ENCODE measurements around the gene KCNMB2. TPM values are rescaled to one million over a fixed set of nuclear protein-coding genes. Genes with fewer than 3 reads are reported as not detected.

The KCNMB2 gene
- total RNA-seq, 1 experiment from 2014 or later, result not detected

DNA sequence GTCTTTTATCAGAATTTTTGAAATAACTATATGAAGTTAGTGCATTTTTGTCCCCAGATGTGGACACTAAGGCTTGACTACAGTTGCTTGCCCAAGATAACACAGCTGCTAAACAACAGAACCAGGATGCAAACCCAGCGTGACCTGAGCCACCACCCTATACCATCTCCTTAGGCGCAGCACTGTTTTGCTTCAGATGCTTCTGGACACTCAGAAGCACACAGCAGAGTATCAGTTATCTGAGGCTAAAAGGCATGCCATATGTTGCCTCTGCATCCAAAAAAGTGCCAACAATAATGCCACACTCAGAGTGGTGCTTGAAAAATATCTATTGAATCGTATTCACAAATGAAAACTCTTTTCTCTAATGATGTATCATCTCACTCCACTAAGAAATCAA, 24.5 kb downstream of the KCNMB2 start (continued):
- TF ChIP-seq, protein P1, sequence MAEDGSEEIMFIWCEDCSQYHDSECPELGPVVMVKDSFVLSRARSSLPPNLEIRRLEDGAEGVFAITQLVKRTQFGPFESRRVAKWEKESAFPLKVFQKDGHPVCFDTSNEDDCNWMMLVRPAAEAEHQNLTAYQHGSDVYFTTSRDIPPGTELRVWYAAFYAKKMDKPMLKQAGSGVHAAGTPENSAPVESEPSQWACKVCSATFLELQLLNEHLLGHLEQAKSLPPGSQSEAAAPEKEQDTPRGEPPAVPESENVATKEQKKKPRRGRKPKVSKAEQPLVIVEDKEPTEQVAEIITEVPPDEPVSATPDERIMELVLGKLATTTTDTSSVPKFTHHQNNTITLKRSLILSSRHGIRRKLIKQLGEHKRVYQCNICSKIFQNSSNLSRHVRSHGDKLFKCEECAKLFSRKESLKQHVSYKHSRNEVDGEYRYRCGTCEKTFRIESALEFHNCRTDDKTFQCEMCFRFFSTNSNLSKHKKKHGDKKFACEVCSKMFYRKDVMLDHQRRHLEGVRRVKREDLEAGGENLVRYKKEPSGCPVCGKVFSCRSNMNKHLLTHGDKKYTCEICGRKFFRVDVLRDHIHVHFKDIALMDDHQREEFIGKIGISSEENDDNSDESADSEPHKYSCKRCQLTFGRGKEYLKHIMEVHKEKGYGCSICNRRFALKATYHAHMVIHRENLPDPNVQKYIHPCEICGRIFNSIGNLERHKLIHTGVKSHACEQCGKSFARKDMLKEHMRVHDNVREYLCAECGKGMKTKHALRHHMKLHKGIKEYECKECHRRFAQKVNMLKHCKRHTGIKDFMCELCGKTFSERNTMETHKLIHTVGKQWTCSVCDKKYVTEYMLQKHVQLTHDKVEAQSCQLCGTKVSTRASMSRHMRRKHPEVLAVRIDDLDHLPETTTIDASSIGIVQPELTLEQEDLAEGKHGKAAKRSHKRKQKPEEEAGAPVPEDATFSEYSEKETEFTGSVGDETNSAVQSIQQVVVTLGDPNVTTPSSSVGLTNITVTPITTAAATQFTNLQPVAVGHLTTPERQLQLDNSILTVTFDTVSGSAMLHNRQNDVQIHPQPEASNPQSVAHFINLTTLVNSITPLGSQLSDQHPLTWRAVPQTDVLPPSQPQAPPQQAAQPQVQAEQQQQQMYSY (CRISPR knock-in tag; IDR thresholded peaks at IDR 0.05), result no peak
- TF ChIP-seq, protein P2, sequence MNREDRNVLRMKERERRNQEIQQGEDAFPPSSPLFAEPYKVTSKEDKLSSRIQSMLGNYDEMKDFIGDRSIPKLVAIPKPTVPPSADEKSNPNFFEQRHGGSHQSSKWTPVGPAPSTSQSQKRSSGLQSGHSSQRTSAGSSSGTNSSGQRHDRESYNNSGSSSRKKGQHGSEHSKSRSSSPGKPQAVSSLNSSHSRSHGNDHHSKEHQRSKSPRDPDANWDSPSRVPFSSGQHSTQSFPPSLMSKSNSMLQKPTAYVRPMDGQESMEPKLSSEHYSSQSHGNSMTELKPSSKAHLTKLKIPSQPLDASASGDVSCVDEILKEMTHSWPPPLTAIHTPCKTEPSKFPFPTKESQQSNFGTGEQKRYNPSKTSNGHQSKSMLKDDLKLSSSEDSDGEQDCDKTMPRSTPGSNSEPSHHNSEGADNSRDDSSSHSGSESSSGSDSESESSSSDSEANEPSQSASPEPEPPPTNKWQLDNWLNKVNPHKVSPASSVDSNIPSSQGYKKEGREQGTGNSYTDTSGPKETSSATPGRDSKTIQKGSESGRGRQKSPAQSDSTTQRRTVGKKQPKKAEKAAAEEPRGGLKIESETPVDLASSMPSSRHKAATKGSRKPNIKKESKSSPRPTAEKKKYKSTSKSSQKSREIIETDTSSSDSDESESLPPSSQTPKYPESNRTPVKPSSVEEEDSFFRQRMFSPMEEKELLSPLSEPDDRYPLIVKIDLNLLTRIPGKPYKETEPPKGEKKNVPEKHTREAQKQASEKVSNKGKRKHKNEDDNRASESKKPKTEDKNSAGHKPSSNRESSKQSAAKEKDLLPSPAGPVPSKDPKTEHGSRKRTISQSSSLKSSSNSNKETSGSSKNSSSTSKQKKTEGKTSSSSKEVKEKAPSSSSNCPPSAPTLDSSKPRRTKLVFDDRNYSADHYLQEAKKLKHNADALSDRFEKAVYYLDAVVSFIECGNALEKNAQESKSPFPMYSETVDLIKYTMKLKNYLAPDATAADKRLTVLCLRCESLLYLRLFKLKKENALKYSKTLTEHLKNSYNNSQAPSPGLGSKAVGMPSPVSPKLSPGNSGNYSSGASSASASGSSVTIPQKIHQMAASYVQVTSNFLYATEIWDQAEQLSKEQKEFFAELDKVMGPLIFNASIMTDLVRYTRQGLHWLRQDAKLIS (CRISPR knock-in tag; IDR thresholded peaks at IDR 0.05; ENCODE audit: borderline replicate concordance), result no peak
- TF ChIP-seq EMX1 (CRISPR knock-in tag; IDR thresholded peaks at IDR 0.05), result no peak
- TF ChIP-seq TP53 (CRISPR knock-in tag; IDR thresholded peaks at IDR 0.05), result no peak
- TF ChIP-seq CREM (CRISPR knock-in tag; IDR thresholded peaks at IDR 0.05), result no peak
- TF ChIP-seq, protein P3, sequence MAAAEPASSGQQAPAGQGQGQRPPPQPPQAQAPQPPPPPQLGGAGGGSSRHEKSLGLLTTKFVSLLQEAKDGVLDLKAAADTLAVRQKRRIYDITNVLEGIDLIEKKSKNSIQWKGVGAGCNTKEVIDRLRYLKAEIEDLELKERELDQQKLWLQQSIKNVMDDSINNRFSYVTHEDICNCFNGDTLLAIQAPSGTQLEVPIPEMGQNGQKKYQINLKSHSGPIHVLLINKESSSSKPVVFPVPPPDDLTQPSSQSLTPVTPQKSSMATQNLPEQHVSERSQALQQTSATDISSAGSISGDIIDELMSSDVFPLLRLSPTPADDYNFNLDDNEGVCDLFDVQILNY (CRISPR knock-in tag; IDR thresholded peaks at IDR 0.05), result no peak
- no peak for TF ChIP-seq ZNF512 (CRISPR knock-in tag; IDR thresholded peaks at IDR 0.05; ENCODE audit: borderline replicate concordance)
- no peak for TF ChIP-seq ZNF263 (CRISPR knock-in tag; IDR thresholded peaks at IDR 0.05; ENCODE audit: low read depth)
- TF ChIP-seq, protein P4, sequence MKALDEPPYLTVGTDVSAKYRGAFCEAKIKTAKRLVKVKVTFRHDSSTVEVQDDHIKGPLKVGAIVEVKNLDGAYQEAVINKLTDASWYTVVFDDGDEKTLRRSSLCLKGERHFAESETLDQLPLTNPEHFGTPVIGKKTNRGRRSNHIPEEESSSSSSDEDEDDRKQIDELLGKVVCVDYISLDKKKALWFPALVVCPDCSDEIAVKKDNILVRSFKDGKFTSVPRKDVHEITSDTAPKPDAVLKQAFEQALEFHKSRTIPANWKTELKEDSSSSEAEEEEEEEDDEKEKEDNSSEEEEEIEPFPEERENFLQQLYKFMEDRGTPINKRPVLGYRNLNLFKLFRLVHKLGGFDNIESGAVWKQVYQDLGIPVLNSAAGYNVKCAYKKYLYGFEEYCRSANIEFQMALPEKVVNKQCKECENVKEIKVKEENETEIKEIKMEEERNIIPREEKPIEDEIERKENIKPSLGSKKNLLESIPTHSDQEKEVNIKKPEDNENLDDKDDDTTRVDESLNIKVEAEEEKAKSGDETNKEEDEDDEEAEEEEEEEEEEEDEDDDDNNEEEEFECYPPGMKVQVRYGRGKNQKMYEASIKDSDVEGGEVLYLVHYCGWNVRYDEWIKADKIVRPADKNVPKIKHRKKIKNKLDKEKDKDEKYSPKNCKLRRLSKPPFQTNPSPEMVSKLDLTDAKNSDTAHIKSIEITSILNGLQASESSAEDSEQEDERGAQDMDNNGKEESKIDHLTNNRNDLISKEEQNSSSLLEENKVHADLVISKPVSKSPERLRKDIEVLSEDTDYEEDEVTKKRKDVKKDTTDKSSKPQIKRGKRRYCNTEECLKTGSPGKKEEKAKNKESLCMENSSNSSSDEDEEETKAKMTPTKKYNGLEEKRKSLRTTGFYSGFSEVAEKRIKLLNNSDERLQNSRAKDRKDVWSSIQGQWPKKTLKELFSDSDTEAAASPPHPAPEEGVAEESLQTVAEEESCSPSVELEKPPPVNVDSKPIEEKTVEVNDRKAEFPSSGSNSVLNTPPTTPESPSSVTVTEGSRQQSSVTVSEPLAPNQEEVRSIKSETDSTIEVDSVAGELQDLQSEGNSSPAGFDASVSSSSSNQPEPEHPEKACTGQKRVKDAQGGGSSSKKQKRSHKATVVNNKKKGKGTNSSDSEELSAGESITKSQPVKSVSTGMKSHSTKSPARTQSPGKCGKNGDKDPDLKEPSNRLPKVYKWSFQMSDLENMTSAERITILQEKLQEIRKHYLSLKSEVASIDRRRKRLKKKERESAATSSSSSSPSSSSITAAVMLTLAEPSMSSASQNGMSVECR (CRISPR knock-in tag; IDR thresholded peaks at IDR 0.05; ENCODE audit: borderline replicate concordance), result no peak
- no peak for TF ChIP-seq KAT7 (CRISPR knock-in tag; IDR thresholded peaks at IDR 0.05; ENCODE audit: borderline replicate concordance)

DNA sequence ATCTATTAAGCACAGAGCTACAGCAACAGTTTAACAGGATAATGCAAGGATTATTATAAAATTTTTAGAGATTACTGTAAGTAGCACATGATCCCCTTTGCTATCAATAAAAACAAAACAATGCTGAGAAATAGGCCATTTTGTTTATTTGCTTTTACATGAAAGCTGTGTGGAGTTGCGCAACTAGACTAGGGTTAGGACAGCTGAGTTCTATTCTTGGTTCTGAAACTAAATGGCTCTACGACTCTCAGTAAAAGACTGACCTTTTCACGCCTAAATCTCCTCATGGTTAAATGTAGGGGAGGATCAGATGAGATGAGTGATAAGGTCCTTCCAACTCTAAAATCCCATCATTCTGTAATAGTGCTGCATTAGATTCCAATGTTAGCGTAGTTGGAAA, 25.0 kb downstream of the KCNMB2 start:
- ATAC-seq (no peak), DNase-seq (ENCODE audit: low spot score) (no peak)
- POLR2A ChIA-PET, result no interaction called here
- Mint-ChIP-seq H3K27me3 (ENCODE audit: low read depth) (no peaks in the 10 kb centered on the region), H3K4me3 (no peak overlapping the region), H3K27ac (no peak overlapping the region), H3K9me3 (no peaks in the 10 kb centered on the region), H3K36me3 (no peaks in the 10 kb centered on the region), H3K4me1 (no peaks in the 10 kb centered on the region)
- TF ChIP-seq TEAD1 (CRISPR knock-in tag; IDR thresholded peaks at IDR 0.05), result no peak
- TF ChIP-seq, protein P1 (CRISPR knock-in tag; IDR thresholded peaks at IDR 0.05), result no peak
- no peak for TF ChIP-seq ZNF232 (CRISPR knock-in tag; IDR thresholded peaks at IDR 0.05)
- TF ChIP-seq CREM (CRISPR knock-in tag; IDR thresholded peaks at IDR 0.05), result no peak
- no peak for TF ChIP-seq NR1H2 (CRISPR knock-in tag; IDR thresholded peaks at IDR 0.05)
- TF ChIP-seq ZNF219 (CRISPR knock-in tag; IDR thresholded peaks at IDR 0.05; ENCODE audit: borderline replicate concordance), result no peak
- CTCF ChIA-PET, result no interaction called here
